ENCODE data around the gene LMTK2.
"Not testable (repeated sequence)": the region's sequence is repeated elsewhere in the genome, so short reads cannot be mapped to it uniquely, and the experiment has no call there.

The LMTK2 gene

GRCh38 chr7:98217623-98218582 lies 111.2 kb downstream of the LMTK2 start:
- DNase-seq (ENCODE audit: low read depth), result no peak

DNA sequence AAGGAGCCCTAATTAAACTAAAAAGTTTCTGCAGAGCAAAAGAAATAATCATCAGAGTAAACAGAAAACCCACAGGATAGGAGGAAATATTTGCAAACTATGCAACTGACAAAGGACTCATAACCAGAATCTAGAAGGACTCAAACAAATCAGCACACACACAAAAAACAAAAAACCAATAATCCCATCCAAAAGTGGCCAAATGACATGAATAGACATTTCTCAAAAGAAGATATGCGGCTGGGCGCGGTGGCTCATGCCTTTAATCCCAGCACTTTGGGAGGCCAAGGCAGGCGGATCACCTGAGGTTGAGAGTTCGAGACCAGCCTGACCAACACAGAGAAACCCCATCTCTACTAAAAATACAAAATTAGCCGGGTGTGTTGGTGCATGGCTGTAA lies 112.7 kb downstream of the LMTK2 start:
- not testable (repeated sequence) for DNase-seq (ENCODE audit: low read depth)

DNA sequence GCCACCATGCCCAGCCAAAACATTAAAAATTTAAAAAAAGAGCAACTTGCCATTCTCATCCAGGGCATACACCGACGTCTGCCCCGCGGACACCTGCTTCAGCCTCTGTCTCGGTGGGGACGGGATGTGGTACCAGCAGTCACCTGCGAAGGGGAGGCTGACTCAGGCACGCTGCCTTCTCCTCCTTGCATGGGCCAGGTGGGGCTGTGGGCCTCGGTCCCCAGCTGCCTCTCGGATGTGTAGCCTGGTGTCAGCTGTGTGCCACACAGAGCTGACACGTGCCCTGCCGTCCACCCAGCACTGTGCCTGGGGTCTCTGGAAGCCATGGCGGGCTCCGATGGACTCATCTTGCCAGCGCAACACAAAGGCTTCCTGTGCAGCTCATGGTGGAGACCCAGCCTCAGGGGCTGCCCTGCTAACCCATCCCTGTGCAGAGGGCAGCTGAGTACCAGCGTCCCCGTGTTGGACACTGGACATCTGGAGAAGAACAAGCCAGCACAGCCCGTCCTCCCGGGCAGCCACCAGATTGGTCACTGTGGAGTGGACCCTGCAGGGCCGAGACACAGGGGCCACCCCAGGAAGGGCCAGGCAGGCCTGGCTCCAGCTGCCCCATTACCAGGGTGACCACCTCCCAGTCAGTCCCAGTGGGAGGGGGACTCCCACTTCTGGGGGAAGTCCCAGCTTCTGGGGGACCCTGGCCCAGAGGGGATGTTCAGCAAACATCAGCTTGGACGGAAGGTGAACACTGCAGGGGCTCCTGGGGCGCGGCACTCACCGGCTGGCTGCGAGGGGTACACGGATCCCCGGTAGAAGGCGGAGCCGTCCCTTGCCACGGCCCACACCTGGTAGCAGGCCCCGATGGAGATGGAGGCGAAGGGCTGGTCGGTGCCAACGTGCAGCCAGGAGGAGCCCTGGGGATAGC lies 115.2 kb downstream of the LMTK2 start:
- no peak for DNase-seq (ENCODE audit: low read depth)

- DNase-seq (ENCODE audit: low read depth), result no peak
Measured at GRCh38 chr7:98222533-98223195, 116.0 kb downstream of the LMTK2 start.

- no peak for DNase-seq (ENCODE audit: low read depth)
Measured at GRCh38 chr7:98223351-98223897, 116.8 kb downstream of the LMTK2 start.

GRCh38 chr7:98223898-98224700 lies 117.4 kb downstream of the LMTK2 start:
- no peak for DNase-seq (ENCODE audit: low read depth)

- DNase-seq (ENCODE audit: low read depth), result no peak
Measured at GRCh38 chr7:98224701-98225181, 118.1 kb downstream of the LMTK2 start.

DNA sequence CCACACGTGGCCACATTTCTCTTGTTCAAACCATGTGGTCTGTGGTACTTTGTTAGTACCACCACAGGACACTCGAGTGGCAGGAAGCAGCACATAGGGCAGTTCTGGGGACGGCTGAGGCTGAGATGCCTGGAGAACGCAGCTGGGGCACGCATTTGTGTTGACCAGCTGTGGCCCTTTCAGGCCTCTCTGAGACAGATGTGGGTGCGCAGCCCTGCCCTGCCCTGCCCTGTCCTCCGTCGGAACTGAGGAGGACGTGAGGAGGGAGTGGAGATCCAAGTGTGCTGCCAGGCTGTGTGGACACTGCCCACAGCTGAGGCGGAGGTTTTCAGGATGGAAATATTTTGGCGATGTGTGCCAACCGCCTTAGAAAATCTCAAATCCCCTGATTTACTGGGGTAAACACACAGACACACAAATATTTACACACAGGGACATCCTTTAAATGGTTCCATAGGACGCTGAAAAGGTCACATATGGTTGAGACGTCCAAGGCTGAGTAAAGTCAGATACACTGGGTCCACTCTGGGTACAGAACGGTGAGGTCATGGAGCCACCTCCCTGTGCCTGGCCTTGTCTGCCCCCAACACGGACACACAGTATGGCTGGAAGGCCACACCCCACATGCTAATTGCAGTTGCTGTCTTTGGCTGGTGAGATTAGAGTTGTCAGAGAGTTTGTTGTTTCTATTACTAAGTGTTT lies 119.4 kb downstream of the LMTK2 start:
- DNase-seq (ENCODE audit: low read depth), result no peak

DNA sequence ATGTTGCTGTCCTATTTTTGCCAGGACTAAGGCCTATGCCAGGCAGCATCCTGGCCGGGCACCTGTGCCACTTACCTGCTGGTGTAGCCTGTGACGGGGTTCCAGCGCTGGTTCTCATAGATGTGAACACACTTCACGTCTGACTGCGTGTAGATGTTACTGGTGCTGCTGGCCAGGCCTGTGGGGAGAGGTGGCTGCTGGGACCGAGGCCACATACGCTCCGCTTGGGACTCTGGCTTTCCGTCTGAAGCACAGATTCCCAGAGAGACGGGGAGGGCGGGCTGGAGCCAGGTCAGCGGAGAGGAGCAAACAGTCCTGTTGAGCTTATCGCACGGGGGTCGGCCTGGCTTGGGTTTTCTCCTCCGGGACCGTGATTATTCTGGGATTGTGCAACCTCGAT lies 121.3 kb downstream of the LMTK2 start:
- DNase-seq (ENCODE audit: low read depth), result no peak

DNA sequence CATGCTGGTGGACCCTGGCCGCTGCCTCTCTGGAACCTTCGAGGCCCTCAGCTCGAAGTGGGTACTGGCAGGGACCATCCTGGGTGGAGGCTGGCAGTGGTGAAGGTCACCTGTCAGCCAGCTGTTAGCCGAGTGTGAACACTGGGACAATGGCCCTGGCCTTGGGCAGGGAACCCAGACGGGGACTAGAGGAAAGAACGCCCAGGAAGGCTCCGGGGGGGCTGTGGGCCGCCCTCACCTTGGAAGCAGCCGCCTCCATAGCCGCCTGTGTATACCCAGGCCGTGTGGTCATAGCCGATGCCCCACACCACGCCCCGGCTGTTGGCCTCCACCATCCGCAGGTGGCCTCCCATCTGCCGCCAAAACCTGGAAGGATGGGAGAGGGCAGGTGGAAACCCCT lies 122.1 kb downstream of the LMTK2 start:
- no peak for DNase-seq (ENCODE audit: low read depth)

DNA sequence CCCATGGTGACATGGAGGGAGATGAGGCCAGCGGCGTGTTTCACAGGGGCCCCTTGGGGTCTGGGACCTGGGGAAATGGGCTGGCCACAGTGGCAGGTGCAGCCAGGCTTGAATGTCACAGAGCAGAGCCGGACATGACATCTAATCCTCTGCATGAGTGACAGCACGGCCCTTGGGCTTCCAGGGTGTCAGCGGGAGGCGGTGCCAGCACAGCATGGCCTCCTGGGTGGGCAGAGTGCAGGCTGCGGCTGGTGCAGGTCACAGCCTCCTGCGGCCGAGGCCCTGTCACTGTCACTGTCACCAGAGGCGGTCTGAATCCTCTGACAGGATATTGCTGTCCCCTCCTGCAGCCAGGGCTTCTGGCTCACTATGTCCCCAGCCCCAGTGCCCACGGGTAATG lies 122.8 kb downstream of the LMTK2 start:
- no peak for DNase-seq (ENCODE audit: low read depth)

DNA sequence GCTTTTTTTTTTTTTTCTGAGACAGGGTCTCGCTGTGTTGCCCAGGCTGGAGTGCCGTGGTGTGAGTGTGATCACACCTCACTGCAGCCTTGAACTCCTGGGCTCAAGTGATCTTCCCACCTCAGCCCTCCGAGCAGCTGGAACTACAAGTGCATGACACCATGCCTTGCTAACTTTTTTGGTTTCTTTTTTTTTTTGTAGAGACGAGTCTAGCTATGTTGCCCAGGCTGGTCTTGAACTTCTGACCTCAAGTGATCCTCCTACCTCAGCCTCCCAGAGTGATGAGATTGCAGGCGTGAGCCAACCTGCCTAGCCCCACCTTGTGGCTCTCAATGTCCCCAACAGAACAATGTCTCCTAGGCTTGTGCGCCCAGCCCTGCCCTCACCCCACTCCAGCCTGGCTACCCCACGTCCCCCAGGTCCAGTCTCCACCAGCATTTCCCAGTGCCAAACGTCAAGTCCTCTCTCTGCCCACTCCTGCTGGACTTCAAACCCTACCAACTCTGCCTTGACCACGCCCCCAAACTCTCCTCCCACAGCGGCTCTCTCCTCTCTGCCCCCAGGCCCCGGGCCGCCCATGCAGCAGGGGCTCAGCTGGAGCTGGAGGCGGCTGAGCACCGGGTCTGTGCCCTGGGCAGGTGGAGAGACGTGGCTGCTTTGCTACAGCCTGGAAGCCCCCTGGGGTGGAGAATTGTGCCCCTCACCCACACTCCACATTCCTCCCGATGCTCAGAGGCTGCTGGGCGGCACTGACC lies 123.5 kb downstream of the LMTK2 start:
- DNase-seq (ENCODE audit: low read depth), result no peak

DNA sequence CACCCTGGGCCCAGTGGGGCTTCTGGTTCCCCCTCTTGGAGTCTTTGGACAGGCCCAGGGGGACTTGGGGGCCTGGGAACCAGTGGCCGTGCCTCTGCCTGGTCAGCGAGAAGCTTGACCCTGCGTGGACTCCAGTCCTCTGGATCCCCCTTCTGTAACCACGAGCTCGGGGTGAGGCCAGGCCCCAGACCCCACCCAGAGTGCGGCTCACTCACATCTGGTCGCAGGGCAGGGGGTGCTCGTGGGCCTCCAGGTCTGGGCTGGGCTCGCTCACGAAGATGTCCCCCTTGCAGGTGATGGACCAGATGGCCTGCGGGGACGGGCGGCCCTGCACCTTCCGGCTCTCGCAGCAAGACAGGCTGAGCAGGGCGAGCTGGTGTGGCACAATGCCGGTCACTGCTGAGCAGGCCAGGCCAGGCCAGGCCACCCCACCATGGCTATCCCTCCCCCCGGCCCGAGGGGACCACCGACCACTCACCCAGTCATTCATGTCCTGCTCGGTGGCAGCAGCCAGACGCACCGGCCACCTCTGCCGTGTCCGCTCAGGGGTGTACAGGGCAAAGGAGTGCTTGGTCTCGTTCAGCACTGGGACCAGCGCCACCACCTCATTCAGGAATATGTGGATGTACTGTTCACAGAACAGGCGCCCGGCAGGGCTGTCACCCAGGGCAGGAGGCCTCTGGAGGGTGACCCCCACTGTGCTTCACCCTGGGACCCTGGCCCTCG lies 124.2 kb downstream of the LMTK2 start:
- DNase-seq (ENCODE audit: low read depth), result no peak

GRCh38 chr7:98231493-98232262 lies 125.0 kb downstream of the LMTK2 start:
- DNase-seq (ENCODE audit: low read depth), result no peak

- DNase-seq (ENCODE audit: low read depth), result no peak
Measured at GRCh38 chr7:98232263-98232585, 125.6 kb downstream of the LMTK2 start.

GRCh38 chr7:98232799-98233198 lies 126.1 kb downstream of the LMTK2 start:
- no peak for DNase-seq (ENCODE audit: low read depth)

- no peak for DNase-seq (ENCODE audit: low read depth)
Measured at GRCh38 chr7:98233219-98234070, 126.8 kb downstream of the LMTK2 start.

Measured in GM04503 (cell line).